HCT116 (cell line): ENCODE measurements around the gene CLN5. TPM values are rescaled to one million over a fixed set of nuclear protein-coding genes. Genes with fewer than 3 reads are reported as not detected.

Experiments used
- ATAC-seq: fragments of 200-7000 bp; cut with Tn5 transposase; 2 replicates; pipeline ENCODE4 v1.9.1; 2020; ENCODE audit warnings: mild to moderate bottlenecking, moderate library complexity
- BruUV-seq: library from RNA; stranded (reverse); fragments of 400-500 nt; replicated peaks from 2 replicates; lab custom pipeline; 2021; lab: Mats Ljungman, UMichigan
- CTCF ChIA-PET: fragments of 300-600 bp; sonication (Branson Sonifier 250); formaldehyde crosslinking; loops from one replicate; lab custom pipeline; 2021; ENCODE audit warnings: antibody characterized with exemption; lab: Charles Lee
- POLR2A ChIA-PET: fragments of 300-600, 350-600 bp; sonication (Branson Sonifier 250); formaldehyde crosslinking; loops from one replicate; lab custom pipeline; 2021; ENCODE audit warnings: antibody characterized with exemption; lab: Charles Lee
- RAD21 ChIA-PET, 2 experiments: fragments of 300-600 bp; sonication (Branson Sonifier 250); formaldehyde crosslinking; loops; one replicate each; lab custom pipeline; 2023; ENCODE audit warnings: low total read pairs in 2 of 2; ENCODE audit not compliant: uncharacterized antibody in 2 of 2, unreplicated experiment in 2 of 2, low non-redundant PET in 1 of 2; lab: Charles Lee
- DNase-seq: peaks from one replicate; pipeline ENCODE4 v3.0.0-alpha.2; 2010; ENCODE audit warnings: low read depth, low spot score
- H2AFZ ChIP-seq: fragments of 200-600 bp; shearing (Covaris generic), sonication (generic); 2 replicates; pipeline ENCODE4 v1.6.1; 2017; ENCODE audit warnings: low read depth, mixed run types, mixed read lengths, antibody characterized with exemption, low read length; ENCODE audit not compliant: poor library complexity, severe bottlenecking
- H3K27ac ChIP-seq: 2 replicates; pipeline ENCODE4 v1.5.1; 2012; ENCODE audit warnings: low read depth, low read length
- H3K27me3 ChIP-seq: fragments of 200-600 bp; sonication (generic); 2 replicates; pipeline ENCODE4 v1.6.1; 2016; ENCODE audit warnings: mixed run types, low read length, mixed read lengths; ENCODE audit not compliant: insufficient read depth
- H3K36me3 ChIP-seq, 2 experiments: fragments of 200-500 bp in 1 of 2; fragments of 200-600 bp in 1 of 2; sonication (Bioruptor generic) in 1 of 2; sonication (generic) in 1 of 2; 2 replicates each; pipeline versions ENCODE4 v1.5.1 to v1.6.1; 2014 to 2016; ENCODE audit warnings: low read length in 2 of 2, inconsistent platforms in 1 of 2, mixed read lengths in 1 of 2, mixed run types in 1 of 2; ENCODE audit not compliant: insufficient read depth in 2 of 2, control insufficient read depth in 1 of 2
- H3K4me1 ChIP-seq, 2 experiments: fragments of 200-600 bp in 1 of 2; sonication (generic) in 1 of 2; 2 replicates each; pipeline versions ENCODE4 v1.5.1 to v1.6.1; 2012 to 2017; ENCODE audit warnings: low read length in 2 of 2, inconsistent platforms in 1 of 2, mild to moderate bottlenecking in 1 of 2, mixed read lengths in 1 of 2, mixed run types in 1 of 2, moderate library complexity in 1 of 2; ENCODE audit not compliant: insufficient read depth in 2 of 2, control insufficient read depth in 1 of 2
- H3K4me2 ChIP-seq: fragments of 200-600 bp; sonication (generic); 2 replicates; pipeline ENCODE4 v1.6.1; 2017; ENCODE audit warnings: mixed run types, low read length, mixed read lengths
- H3K4me3 ChIP-seq, 2 experiments: fragments of 200-600 bp in 1 of 2; sonication (generic) in 1 of 2; replicated peaks in 1 of 2; 2 replicates each; pipeline ENCODE4 v1.5.1; 2011 to 2016; ENCODE audit warnings: low read length in 2 of 2, control low read depth in 1 of 2, low read depth in 1 of 2, mild to moderate bottlenecking in 1 of 2, mixed read lengths in 1 of 2, mixed run types in 1 of 2
- H3K79me2 ChIP-seq: fragments of 200-600 bp; sonication (generic); 2 replicates; pipeline ENCODE4 v1.6.1; 2017; ENCODE audit warnings: mild to moderate bottlenecking, mixed run types, low read length, moderate library complexity, mixed read lengths; ENCODE audit not compliant: insufficient read depth
- H3K9ac ChIP-seq: fragments of 200-600 bp; sonication (generic); 2 replicates; pipeline ENCODE4 v1.6.1; 2016; ENCODE audit warnings: low read length, mixed read lengths
- H3K9me2 ChIP-seq: fragments of 200-600 bp; sonication (generic), shearing (Covaris generic); 2 replicates; pipeline ENCODE4 v1.6.1; 2017; ENCODE audit warnings: mixed run types, mild to moderate bottlenecking, moderate library complexity; ENCODE audit not compliant: insufficient read depth
- H3K9me3 ChIP-seq, 2 experiments: fragments of 200-500 bp in 1 of 2; fragments of 200-600 bp in 1 of 2; sonication (Bioruptor generic) in 1 of 2; sonication (generic) in 1 of 2; 2 replicates each; pipeline ENCODE4 v1.6.1; 2014 to 2017; ENCODE audit warnings: low read length in 2 of 2, mixed read lengths in 2 of 2, inconsistent platforms in 1 of 2, low read depth in 1 of 2, mild to moderate bottlenecking in 1 of 2, mixed run types in 1 of 2, moderate library complexity in 1 of 2; ENCODE audit not compliant: control insufficient read depth in 1 of 2, insufficient read depth in 1 of 2
- H4K20me1 ChIP-seq: fragments of 200-600 bp; sonication (generic), shearing (Covaris generic); 2 replicates; pipeline ENCODE4 v1.6.1; 2017; ENCODE audit warnings: mixed run types, mild to moderate bottlenecking, moderate library complexity; ENCODE audit not compliant: insufficient read depth
- CEBPB ChIP-seq: IDR thresholded peaks from 2 replicates; pipeline ENCODE4 v1.6.1; 2012; ENCODE audit warnings: low read depth
- CTCF ChIP-seq, 3 experiments: fragments of 200-600 bp in 1 of 3; sonication (generic) in 1 of 3; IDR thresholded peaks in 2 of 3; conservative IDR thresholded peaks in 1 of 3; 2 replicates each; pipeline ENCODE4 v1.5.1; 2012 to 2017; ENCODE audit warnings: low read depth in 2 of 3, low read length in 2 of 3, antibody characterized with exemption in 1 of 3, borderline replicate concordance in 1 of 3, control low read depth in 1 of 3, mild to moderate bottlenecking in 1 of 3, mixed read lengths in 1 of 3, mixed run types in 1 of 3, moderate library complexity in 1 of 3; ENCODE audit not compliant: insufficient read depth in 1 of 3
- EGR1 ChIP-seq: IDR thresholded peaks from 2 replicates; pipeline ENCODE4 v1.6.1; 2012; ENCODE audit warnings: low read depth
- ELF1 ChIP-seq: IDR thresholded peaks from 2 replicates; pipeline ENCODE4 v1.6.1; 2012; ENCODE audit warnings: low read depth, borderline replicate concordance
- EZH2phosphoT487 ChIP-seq: fragments of 200-600 bp; IDR thresholded peaks from 2 replicates; pipeline ENCODE4 v1.6.1; 2018; ENCODE audit warnings: antibody characterized with exemption, borderline replicate concordance
- FOSL1 ChIP-seq: IDR thresholded peaks from 2 replicates; pipeline ENCODE4 v1.6.1; 2012; ENCODE audit warnings: low read depth
- JUND ChIP-seq: IDR thresholded peaks from 2 replicates; pipeline ENCODE4 v1.6.1; 2012
- MAX ChIP-seq: IDR thresholded peaks from 2 replicates; pipeline ENCODE4 v1.6.1; 2012
- POLR2A ChIP-seq: IDR thresholded peaks from 2 replicates; pipeline ENCODE4 v1.7.0; 2011; ENCODE audit warnings: borderline replicate concordance; ENCODE audit not compliant: insufficient read depth, insufficient read length; ENCODE audit errors: extremely low read depth
- POLR2AphosphoS5 ChIP-seq: IDR thresholded peaks from 2 replicates; pipeline ENCODE4 v1.6.1; 2011; ENCODE audit warnings: mild to moderate bottlenecking, low read depth, low read length, moderate library complexity
- RAD21 ChIP-seq: IDR thresholded peaks from 2 replicates; pipeline ENCODE4 v1.6.1; 2012; ENCODE audit warnings: low read depth, mild to moderate bottlenecking
- REST ChIP-seq: IDR thresholded peaks from 2 replicates; pipeline ENCODE4 v1.6.1; 2012; ENCODE audit warnings: low read depth
- SIN3A ChIP-seq: IDR thresholded peaks from 2 replicates; pipeline ENCODE4 v1.6.1; 2012; ENCODE audit warnings: low read depth
- SP1 ChIP-seq: IDR thresholded peaks from 2 replicates; pipeline ENCODE4 v1.6.1; 2012; ENCODE audit warnings: low read depth
- SRF ChIP-seq: IDR thresholded peaks from 2 replicates; pipeline ENCODE4 v1.6.1; 2012; ENCODE audit warnings: low read depth
- TCF7L2 ChIP-seq: IDR thresholded peaks from 2 replicates; pipeline ENCODE4 v1.7.0; 2011; ENCODE audit warnings: borderline replicate concordance, inconsistent platforms; ENCODE audit not compliant: insufficient read depth, insufficient read length; ENCODE audit errors: extremely low read depth
- YY1 ChIP-seq: IDR thresholded peaks from 2 replicates; pipeline ENCODE4 v1.6.1; 2011; ENCODE audit warnings: low read length, low read depth, moderate library complexity, mild to moderate bottlenecking; ENCODE audit not compliant: insufficient replicate concordance; ENCODE audit errors: extremely low read depth
- ZBTB33 ChIP-seq: IDR thresholded peaks from 2 replicates; pipeline ENCODE4 v1.6.1; 2011; ENCODE audit warnings: mild to moderate bottlenecking, low read length, moderate library complexity; ENCODE audit not compliant: insufficient replicate concordance; ENCODE audit errors: extremely low read depth
- ZFX ChIP-seq: fragments of 450-650 bp; IDR thresholded peaks from 2 replicates; pipeline ENCODE4 v1.6.1; 2017
- ZNF274 ChIP-seq: fragments of 200-500 bp; sonication (Bioruptor generic); IDR thresholded peaks from 2 replicates; pipeline ENCODE4 v1.6.1; 2014; ENCODE audit warnings: mild to moderate bottlenecking, low read depth, low read length, inconsistent platforms
- intact Hi-C: fragments of 100-400 bp; cut with micrococcal nuclease; formaldehyde crosslinking; loops from 2 replicates; pipeline ENCODE4 v1.10.0; 2022
- total RNA-seq: library from RNA; stranded (reverse); gene quantifications from one replicate; pipeline ENCODE4 v1.2.1, GENCODE V29; 2021; ENCODE audit not compliant: unreplicated experiment

Gene CLN5
- total RNA-seq, 1 experiment from 2014 or later, result 21.4 TPM

GRCh38 chr13:76955661-76956060 lies 36.2 kb upstream of the CLN5 start:
- no peak overlapping the region for H3K27ac ChIP-seq
- H3K9me2 ChIP-seq, result no peaks in the 10 kb centered on the region; the same call in 1 of the 2 replicates
- POLR2A ChIA-PET, result no interaction called here
- no peaks in the 10 kb centered on the region for H3K36me3 ChIP-seq
- H2AFZ ChIP-seq, result no peak overlapping the region
- no peaks in the 10 kb centered on the region for H3K27me3 ChIP-seq
- DNase-seq (no peak), ATAC-seq (no peak)
- H3K4me1 ChIP-seq, result no peaks in the 10 kb centered on the region
- BruUV-seq, result no TSS peak
- RAD21 ChIA-PET, result no interaction called here
- H3K79me2 ChIP-seq, result no peaks in the 10 kb centered on the region
- TF ChIP-seq ELF1 (no peak), SP1 (no peak), EGR1 (no peak), RAD21 (no peak), TCF7L2 (no peak), YY1 (no peak), MAX (no peak), JUND (no peak), REST (no peak), SRF (no peak), CEBPB (no peak), POLR2A (no peak), ZFX (no peak), FOSL1 (no peak), POLR2AphosphoS5 (no peak), CTCF (IDR thresholded peaks at IDR 0.05 in 2 of 3, conservative IDR thresholded peaks at IDR 0.05 in 1 of 3; ENCODE audit: borderline replicate concordance in 1 of 3, insufficient read depth in 1 of 3, low read depth in 2 of 3, low read length in 2 of 3) (no peak), SIN3A (no peak), ZBTB33 (no peak), EZH2phosphoT487 (no peak), ZNF274 (no peak)
- TF ChIP-seq, all 23 proteins: peak for 0
- Histone ChIP-seq H3K4me3 (no peak overlapping the region), H3K4me2 (no peak overlapping the region), H4K20me1 (no peaks in the 10 kb centered on the region), H3K9ac (no peak overlapping the region), H3K9me3 (peaks cover 0 to 4% of the 10 kb centered on the region in 2 experiments; a peak in 2 of 4 replicates)
- CTCF ChIA-PET, result no interaction called here
- intact Hi-C loops, result no loop called here
